Measurements from ENCODE around the gene PHLPP1. TPM values are rescaled to one million over a fixed set of nuclear protein-coding genes. Genes with fewer than 3 reads are reported as not detected.

PHLPP1 gene
- total RNA-seq, result 6.6 and 8.6 TPM in 2 replicates

DNA sequence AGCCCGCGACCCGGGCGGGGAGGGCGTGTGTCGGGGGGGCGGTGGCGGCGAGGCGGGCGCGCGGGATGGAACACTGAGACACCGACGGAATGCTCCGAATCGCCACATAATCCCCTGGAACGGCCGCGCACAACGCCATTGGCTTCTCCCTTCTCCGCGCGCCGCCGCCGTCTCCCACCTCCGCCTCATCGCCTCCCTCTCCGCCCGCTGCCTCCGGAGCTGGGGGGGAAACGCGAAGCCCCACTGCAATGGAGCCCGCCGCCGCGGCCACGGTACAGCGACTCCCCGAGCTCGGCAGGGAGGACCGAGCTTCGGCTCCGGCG lies at the start of gene PHLPP1:
TSS of gene PHLPP1 (plus strand) at position 106 of the 323 bp plus-strand sequence. CDS start at position 249, 143 bp downstream.

Small RNA genes lying within 50 kb of the gene (small RNA-seq; reads per million reads assigned to genes)
- gene RNU6-142P, result not detected

Other genes with a start within 250 kb of the PHLPP1 start
- gene ZCCHC2, start 192.5 kb upstream of the PHLPP1 start, total RNA-seq, result 8.6 and 10.3 TPM in 2 replicates